Measurements from ENCODE around the gene RAB24.

The RAB24 gene

GRCh38 chr5:177303121-177303924 lies at the start of gene RAB24, which contains the start of gene PRELID1:
Gene RAB24 (minus strand): TSS chr5:177303719. CDS start chr5:177303288, 431 bp downstream.
Gene PRELID1 (plus strand): TSS chr5:177303799. CDS start chr5:177303986, 187 bp downstream.
- peaks cover 69 to 90% (median 74%) of the 10 kb centered on the region in 10 experiments for H3K4me1 ChIP-seq
- peak within 1 kb of the TSS; percentile 90 to 100 (median 98) for H3K27ac ChIP-seq
- H4K20me1 ChIP-seq, result peaks cover 0 to 56% (median 15%) of the 10 kb centered on the region in 11 experiments; a peak in 12 of 22 replicates

GRCh38 chr5:177353093-177353492 lies 49.6 kb upstream of the RAB24 start:
- peaks cover 69 to 87% (median 80%) of the 10 kb centered on the region in 10 experiments for H3K4me1 ChIP-seq
- no peaks in the 10 kb centered on the region for H3K27me3 ChIP-seq
- H3K27ac ChIP-seq, result no peak overlapping the region
- peak overlapping the region in 6 of 11 experiments; percentile 73 to 98 (median 87); a peak in 10 of 22 replicates for H3K4me2 ChIP-seq
- H4K20me1 ChIP-seq, result peaks cover 19 to 31% (median 23%) of the 10 kb centered on the region in 11 experiments; a peak in 19 of 22 replicates
- no peak for TF ChIP-seq Cebpa-rat (IDR thresholded peaks at IDR 0.05)
- peaks cover 7 to 21% (median 20%) of the 10 kb centered on the region in 11 experiments; a peak in 18 of 22 replicates for H3K36me3 ChIP-seq
- peaks cover 0 to 6% (median 0%) of the 10 kb centered on the region in 11 experiments; a peak in 2 of 22 replicates for H3K9me3 ChIP-seq (replicated peaks in 1 of 11)
- no peak overlapping the region for H3K9ac ChIP-seq
- no peak overlapping the region for H3K4me3 ChIP-seq

More at GRCh38 chr5:177303121-177303924, at the start of gene RAB24, which contains the start of gene PRELID1:
- Histone ChIP-seq H3K36me3 (peaks cover 29 to 66% (median 51%) of the 10 kb centered on the region in 11 experiments), H3K9ac (peak within 1 kb of the TSS; percentile 89 to 98 (median 96)), H3K4me2 (peak within 1 kb of the TSS; percentile 96 to 100 (median 99)), H3K27me3 (no peaks in the 10 kb centered on the region), H3K9me3 (replicated peaks in 1 of 11) (no peaks in the 10 kb centered on the region), H3K4me3 (peak within 1 kb of the TSS; percentile 87 to 97 (median 92))
- TF ChIP-seq Cebpa-rat (IDR thresholded peaks at IDR 0.05), result no peak

- Histone ChIP-seq H3K27me3 (no peaks in the 10 kb centered on the region), H3K9ac (peak within 1 kb of the TSS; percentile 86 to 96 (median 93)), H3K4me3 (peak within 1 kb of the TSS; percentile 79 to 96 (median 93)), H3K27ac (peak within 1 kb of the TSS; percentile 88 to 96 (median 93)), H3K9me3 (replicated peaks in 1 of 11) (peaks cover 0 to 6% (median 0%) of the 10 kb centered on the region in 11 experiments; a peak in 2 of 22 replicates), H4K20me1 (peaks cover 30 to 46% (median 37%) of the 10 kb centered on the region in 11 experiments; a peak in 19 of 22 replicates), H3K36me3 (peaks cover 19 to 35% (median 33%) of the 10 kb centered on the region in 11 experiments), H3K4me2 (peak within 1 kb of the TSS; percentile 90 to 100 (median 97)), H3K4me1 (peaks cover 62 to 89% (median 79%) of the 10 kb centered on the region in 10 experiments)
- no peak for TF ChIP-seq Cebpa-rat (IDR thresholded peaks at IDR 0.05)
Measured at GRCh38 chr5:177351392-177352329, 48.1 kb upstream of the RAB24 start, which contains the start of gene LMAN2. Gene LMAN2 (minus strand): TSS chr5:177351668. CDS start chr5:177351647, 21 bp downstream.

- H3K4me2 ChIP-seq, result peak overlapping the region; percentile 89 to 100 (median 97)
- peaks cover 38 to 53% (median 44%) of the 10 kb centered on the region in 11 experiments; a peak in 19 of 22 replicates for H4K20me1 ChIP-seq
- peaks cover 26 to 43% (median 41%) of the 10 kb centered on the region in 11 experiments for H3K36me3 ChIP-seq
- H3K9me3 ChIP-seq (replicated peaks in 1 of 11), result peaks cover 0 to 6% (median 0%) of the 10 kb centered on the region in 11 experiments; a peak in 2 of 22 replicates
- H3K4me3 ChIP-seq, result peak overlapping the region; percentile 79 to 96 (median 93)
- peaks cover 54 to 84% (median 71%) of the 10 kb centered on the region in 10 experiments for H3K4me1 ChIP-seq
- H3K27ac ChIP-seq, result peak overlapping the region; percentile 88 to 96 (median 93)
- H3K9ac ChIP-seq, result peak overlapping the region; percentile 86 to 96 (median 93)
- H3K27me3 ChIP-seq, result no peaks in the 10 kb centered on the region
- no peak for TF ChIP-seq Cebpa-rat (IDR thresholded peaks at IDR 0.05)
Measured at GRCh38 chr5:177350776-177351391, 47.4 kb upstream of the RAB24 start.

GRCh38 chr5:177349762-177350161 lies 46.2 kb upstream of the RAB24 start:
- Histone ChIP-seq H3K4me2 (peak overlapping the region; percentile 89 to 100 (median 97)), H4K20me1 (peaks cover 40 to 65% (median 56%) of the 10 kb centered on the region in 11 experiments; a peak in 19 of 22 replicates), H3K27me3 (no peaks in the 10 kb centered on the region), H3K9me3 (replicated peaks in 1 of 11) (no peaks in the 10 kb centered on the region), H3K27ac (no peak overlapping the region; a peak in 1 of 22 replicates), H3K4me3 (peak overlapping the region; percentile 79 to 96 (median 93)), H3K36me3 (peaks cover 37 to 54% (median 51%) of the 10 kb centered on the region in 11 experiments), H3K4me1 (peaks cover 43 to 73% (median 60%) of the 10 kb centered on the region in 10 experiments), H3K9ac (peak overlapping the region; percentile 86 to 96 (median 93))
- no peak for TF ChIP-seq Cebpa-rat (IDR thresholded peaks at IDR 0.05)

GRCh38 chr5:177349362-177349647 lies 45.8 kb upstream of the RAB24 start:
- Histone ChIP-seq H3K4me2 (peak overlapping the region; percentile 89 to 100 (median 97)), H3K4me1 (peaks cover 39 to 68% (median 56%) of the 10 kb centered on the region in 10 experiments), H3K4me3 (peak overlapping the region in 8 of 10 experiments; percentile 21 to 96 (median 93); a peak in 11 of 20 replicates), H3K9me3 (replicated peaks in 1 of 11) (no peaks in the 10 kb centered on the region), H4K20me1 (peaks cover 40 to 69% (median 59%) of the 10 kb centered on the region in 11 experiments; a peak in 19 of 22 replicates), H3K36me3 (peaks cover 42 to 59% (median 56%) of the 10 kb centered on the region in 11 experiments), H3K9ac (peak overlapping the region in 9 of 11 experiments; percentile 31 to 96 (median 93); a peak in 13 of 22 replicates), H3K27me3 (no peaks in the 10 kb centered on the region), H3K27ac (no peak overlapping the region)
- no peak for TF ChIP-seq Cebpa-rat (IDR thresholded peaks at IDR 0.05)

- Histone ChIP-seq H3K27ac (no peak overlapping the region), H3K9ac (peak overlapping the region in 9 of 11 experiments; percentile 0 to 70 (median 32); a peak in 7 of 22 replicates), H3K4me3 (no peak overlapping the region), H3K9me3 (replicated peaks in 1 of 11) (no peaks in the 10 kb centered on the region), H3K4me1 (peaks cover 39 to 52% (median 47%) of the 10 kb centered on the region in 10 experiments), H3K27me3 (no peaks in the 10 kb centered on the region), H3K36me3 (peaks cover 58 to 75% (median 72%) of the 10 kb centered on the region in 11 experiments), H4K20me1 (peaks cover 40 to 85% (median 74%) of the 10 kb centered on the region in 11 experiments; a peak in 19 of 22 replicates), H3K4me2 (peak overlapping the region in 8 of 11 experiments; percentile 3 to 100 (median 18); a peak in 8 of 22 replicates)
- TF ChIP-seq Cebpa-rat (IDR thresholded peaks at IDR 0.05), result no peak
Measured at GRCh38 chr5:177347699-177348098, 44.2 kb upstream of the RAB24 start.
